Astrocyte (in vitro differentiated cells and primary cell): ENCODE results near the gene TEF. TPM values are rescaled to one million over a fixed set of nuclear protein-coding genes. Genes with fewer than 3 reads are reported as not detected.

Experiments used
- DNase-seq: peaks from one replicate; pipeline ENCODE4 v3.0.0-alpha.2; 2010; ENCODE audit warnings: low read depth
- FAIRE-seq: peaks from 2 replicates; lab custom pipeline; 2011; peaks lifted over from hg19 to GRCh38; lab: Jason Lieb, UNC
- H2AFZ ChIP-seq: 2 replicates; pipeline ENCODE4 v1.6.0; 2012; ENCODE audit warnings: low read depth, low read length, inconsistent platforms
- H3K27ac ChIP-seq: 2 replicates; pipeline ENCODE4 v1.5.1; 2011; ENCODE audit warnings: low read depth, low read length, inconsistent platforms
- H3K27me3 ChIP-seq: 2 replicates; pipeline ENCODE4 v1.6.0; 2011; ENCODE audit warnings: low read length, inconsistent platforms; ENCODE audit not compliant: insufficient read depth
- H3K36me3 ChIP-seq: 2 replicates; pipeline ENCODE4 v1.5.1; 2011; ENCODE audit warnings: low read length, inconsistent platforms; ENCODE audit not compliant: insufficient read depth
- H3K4me1 ChIP-seq: 2 replicates; pipeline ENCODE4 v1.5.1; 2011; ENCODE audit warnings: low read length, inconsistent platforms; ENCODE audit not compliant: insufficient read depth
- H3K4me2 ChIP-seq: 2 replicates; pipeline ENCODE4 v1.6.0; 2012; ENCODE audit warnings: low read length, inconsistent platforms
- H3K4me3 ChIP-seq: 2 replicates; pipeline ENCODE4 v1.5.1; 2011; ENCODE audit warnings: low read depth, mild to moderate bottlenecking, low read length, inconsistent platforms; ENCODE audit not compliant: insufficient read depth
- H3K79me2 ChIP-seq: 2 replicates; pipeline ENCODE4 v1.6.0; 2012; ENCODE audit warnings: mild to moderate bottlenecking, low read length, inconsistent platforms; ENCODE audit not compliant: insufficient read depth
- H3K9ac ChIP-seq: 2 replicates; pipeline ENCODE4 v1.6.0; 2012; ENCODE audit warnings: mild to moderate bottlenecking, low read length, inconsistent platforms
- H3K9me3 ChIP-seq: 2 replicates; pipeline ENCODE4 v1.5.1; 2012; ENCODE audit warnings: low read depth, mild to moderate bottlenecking, low read length, inconsistent platforms; ENCODE audit not compliant: insufficient read depth
- H4K20me1 ChIP-seq: 2 replicates; pipeline ENCODE4 v1.6.0; 2012; ENCODE audit warnings: low read length, inconsistent platforms; ENCODE audit not compliant: insufficient read depth
- H3K27ac Mint-ChIP-seq: one replicate; pipeline ENCODE4 v1.8.0; 2021; ENCODE audit warnings: mild to moderate bottlenecking, mixed read lengths; ENCODE audit not compliant: unreplicated experiment
- H3K27me3 Mint-ChIP-seq: one replicate; pipeline ENCODE4 v1.8.0; 2021; ENCODE audit warnings: low read depth, mixed read lengths; ENCODE audit not compliant: unreplicated experiment
- H3K36me3 Mint-ChIP-seq: one replicate; pipeline ENCODE4 v1.8.0; 2021; ENCODE audit warnings: low read depth, mixed read lengths; ENCODE audit not compliant: unreplicated experiment
- H3K4me1 Mint-ChIP-seq: one replicate; pipeline ENCODE4 v1.8.0; 2021; ENCODE audit warnings: low read depth, mixed read lengths; ENCODE audit not compliant: unreplicated experiment
- H3K4me3 Mint-ChIP-seq: one replicate; pipeline ENCODE4 v1.8.0; 2021; ENCODE audit warnings: mild to moderate bottlenecking, moderate library complexity, mixed read lengths; ENCODE audit not compliant: unreplicated experiment
- H3K9me3 Mint-ChIP-seq: one replicate; pipeline ENCODE4 v1.8.0; 2021; ENCODE audit warnings: mild to moderate bottlenecking, mixed read lengths; ENCODE audit not compliant: unreplicated experiment
- CTCF ChIP-seq: IDR thresholded peaks from 2 replicates; pipeline ENCODE4 v1.5.1; 2011; ENCODE audit warnings: low read depth, mild to moderate bottlenecking, inconsistent platforms, low read length, moderate library complexity; ENCODE audit not compliant: insufficient read depth
- EZH2 ChIP-seq: IDR thresholded peaks from 2 replicates; pipeline ENCODE4 v1.6.1; 2012; ENCODE audit warnings: mild to moderate bottlenecking, low read length, inconsistent platforms; ENCODE audit not compliant: insufficient read depth
- total RNA-seq: library from RNA; stranded (reverse); gene quantifications from 2 replicates; pipeline ENCODE4 v1.2.1, GENCODE V29; 2021

Gene TEF
- total RNA-seq, 1 donor from 2014 or later = 6.3 TPM

DNA sequence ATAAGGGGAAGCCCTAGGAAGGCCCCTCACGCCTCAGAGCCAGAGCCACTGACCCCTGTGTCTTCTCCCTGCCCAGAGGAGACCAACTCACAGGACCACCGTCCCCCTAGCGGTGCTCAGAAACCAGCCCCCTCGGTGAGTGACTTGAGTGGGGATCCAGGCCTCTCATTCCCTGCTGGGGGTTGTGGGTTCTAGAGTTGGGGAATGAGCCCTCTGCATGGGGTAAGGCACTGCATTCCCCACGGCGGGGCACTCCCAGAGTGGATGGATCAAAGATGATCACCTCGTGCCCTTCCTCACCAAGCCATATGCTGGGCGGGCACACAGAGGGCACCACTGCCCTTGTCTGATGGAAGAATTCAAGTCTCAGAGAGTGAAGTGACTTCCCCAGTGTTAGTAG is 40.7 kb upstream of the TEF start:
- no peak for DNase-seq
- Histone ChIP-seq H2AFZ (no peak overlapping the region), H3K79me2 (no peaks in the 10 kb centered on the region), H3K9ac (no peak overlapping the region), H3K4me3 (no peak overlapping the region), H4K20me1 (no peaks in the 10 kb centered on the region), H3K27me3 (no peaks in the 10 kb centered on the region), H3K36me3 (peaks cover 3% of the 10 kb centered on the region), H3K4me1 (no peaks in the 10 kb centered on the region), H3K27ac (no peak overlapping the region), H3K9me3 (no peaks in the 10 kb centered on the region), H3K4me2 (no peak overlapping the region)
- Mint-ChIP-seq H3K9me3 (no peaks in the 10 kb centered on the region), H3K4me3 (no peak overlapping the region), H3K36me3 (peaks cover 8% of the 10 kb centered on the region), H3K27me3 (no peaks in the 10 kb centered on the region), H3K27ac (no peak overlapping the region), H3K4me1 (peaks cover 2% of the 10 kb centered on the region)
- TF ChIP-seq CTCF (no peak), EZH2 (no peak)
- no peak for FAIRE-seq

DNA sequence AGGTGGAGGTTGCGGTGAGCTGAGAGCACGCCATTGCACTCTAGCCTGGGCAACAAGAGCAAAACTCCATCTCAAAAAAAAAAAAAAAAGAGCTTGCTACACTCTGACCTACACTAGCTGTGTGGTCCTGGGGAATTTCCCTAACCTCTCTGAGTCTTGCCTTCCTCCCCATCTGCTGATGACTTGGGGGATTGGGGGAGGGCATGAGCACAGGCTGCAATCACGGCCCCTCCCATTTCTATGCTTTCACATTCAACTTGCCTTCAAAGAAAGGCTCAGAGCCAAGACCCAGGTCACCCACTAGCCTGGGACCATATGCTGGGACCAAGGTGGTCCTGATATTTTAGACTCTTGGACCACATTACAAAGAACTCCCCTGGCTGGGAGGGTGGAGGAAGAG is 39.8 kb upstream of the TEF start:
- Mint-ChIP-seq H3K27me3 (no peaks in the 10 kb centered on the region), H3K4me3 (no peak overlapping the region), H3K4me1 (peaks cover 2% of the 10 kb centered on the region), H3K36me3 (peaks cover 8% of the 10 kb centered on the region), H3K27ac (no peak overlapping the region), H3K9me3 (no peaks in the 10 kb centered on the region)
- Histone ChIP-seq H3K27ac (no peak overlapping the region), H3K4me2 (no peak overlapping the region), H3K9me3 (no peaks in the 10 kb centered on the region), H3K79me2 (no peaks in the 10 kb centered on the region), H2AFZ (no peak overlapping the region), H3K4me1 (no peaks in the 10 kb centered on the region), H3K9ac (no peak overlapping the region), H4K20me1 (no peaks in the 10 kb centered on the region), H3K36me3 (peaks cover 6% of the 10 kb centered on the region), H3K27me3 (no peaks in the 10 kb centered on the region), H3K4me3 (no peak overlapping the region)
- DNase-seq (no peak), FAIRE-seq (no peak)
- TF ChIP-seq CTCF = no peak
- no peak for TF ChIP-seq EZH2

GRCh38 chr22:41343300-41343699 is 38.4 kb upstream of the TEF start:
- peaks cover 10% of the 10 kb centered on the region for H3K36me3 Mint-ChIP-seq
- H2AFZ ChIP-seq = no peak overlapping the region
- no peaks in the 10 kb centered on the region for H3K4me1 ChIP-seq
- DNase-seq (no peak), FAIRE-seq (no peak)
- no peak overlapping the region for H3K4me2 ChIP-seq
- peaks cover 6% of the 10 kb centered on the region for H3K4me1 Mint-ChIP-seq
- no peaks in the 10 kb centered on the region for H3K79me2 ChIP-seq
- no peak overlapping the region for H3K4me3 Mint-ChIP-seq
- H4K20me1 ChIP-seq = no peaks in the 10 kb centered on the region
- no peaks in the 10 kb centered on the region for H3K27me3 ChIP-seq
- no peak overlapping the region for H3K27ac Mint-ChIP-seq
- no peak overlapping the region for H3K9ac ChIP-seq
- H3K36me3 ChIP-seq = peaks cover 11% of the 10 kb centered on the region
- H3K9me3 Mint-ChIP-seq = no peaks in the 10 kb centered on the region
- no peaks in the 10 kb centered on the region for H3K9me3 ChIP-seq
- no peak overlapping the region for H3K27ac ChIP-seq
- H3K4me3 ChIP-seq = no peak overlapping the region
- TF ChIP-seq CTCF (no peak), EZH2 (no peak)
- H3K27me3 Mint-ChIP-seq = no peaks in the 10 kb centered on the region
